ENCODE data around the gene PDIA4.
"Not testable (repeated sequence)": the region's sequence is repeated elsewhere in the genome, so short reads cannot be mapped to it uniquely, and the experiment has no call there.

The PDIA4 gene

DNA sequence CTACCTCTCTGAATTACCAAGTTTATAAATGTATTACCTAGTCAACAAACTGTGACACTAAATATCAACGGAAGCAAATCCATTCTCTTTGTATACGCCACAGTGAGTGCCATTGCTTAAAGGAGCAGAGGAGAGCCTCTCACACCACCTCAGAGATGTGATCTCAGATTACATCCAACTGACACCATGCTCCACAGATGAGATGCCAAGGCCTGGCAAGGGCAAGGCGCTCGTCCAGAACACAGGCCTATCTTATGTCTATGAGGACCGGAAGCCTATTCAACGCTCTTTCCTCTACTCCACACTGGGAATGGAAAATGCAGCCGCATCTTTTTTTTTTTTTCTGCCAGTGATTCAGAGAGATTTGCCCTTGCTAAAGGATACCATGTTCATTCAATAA is 11.4 kb downstream of the PDIA4 start:
- peaks cover 53 to 86% of the 10 kb centered on the region in 2 donors for H3K36me3 ChIP-seq (ENCODE audit: control insufficient read depth in 1 of 2, insufficient read depth in 2 of 2, low read length in 2 of 2)
- no peaks in the 10 kb centered on the region for H3K4me1 ChIP-seq (ENCODE audit: control insufficient read depth in 1 of 2, insufficient read depth in 2 of 2, low read length in 2 of 2)
- no peak overlapping the region for H3K9ac ChIP-seq (ENCODE audit: low read depth in 1 of 2, low read length in 2 of 2)
- H3K27me3 ChIP-seq (ENCODE audit: control insufficient read depth in 1 of 2, insufficient read depth in 2 of 2, low read length in 2 of 2) = no peaks in the 10 kb centered on the region
- H3K9me3 ChIP-seq (ENCODE audit: control insufficient read depth in 1 of 2, low read length in 2 of 2) = no peaks in the 10 kb centered on the region
- H3K27ac ChIP-seq (ENCODE audit: low read depth, low read length) = no peak overlapping the region
- H3K4me3 ChIP-seq (ENCODE audit: low read depth in 1 of 2, low read length in 2 of 2) = no peak overlapping the region

DNA sequence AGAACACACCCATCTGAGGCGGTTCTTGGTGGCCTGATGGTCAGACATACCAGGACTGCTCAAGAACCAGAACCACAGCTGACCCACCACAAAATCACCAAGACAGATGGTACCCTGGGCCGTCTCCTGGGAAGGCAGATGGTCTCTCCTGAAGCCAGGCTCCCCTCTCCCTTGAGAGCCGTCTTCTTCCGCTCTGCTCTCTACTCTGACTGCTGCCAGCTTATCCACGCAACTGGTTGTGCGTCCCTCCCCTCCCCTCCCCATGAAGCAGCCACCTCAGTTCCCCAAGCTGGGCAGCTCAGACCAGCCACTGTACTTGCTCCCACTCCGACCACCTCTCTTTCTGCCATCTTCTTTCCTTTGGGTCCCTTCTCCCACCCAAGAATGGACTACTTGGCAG is 14.0 kb downstream of the PDIA4 start:
- no peak overlapping the region for H3K27ac ChIP-seq (ENCODE audit: low read depth, low read length)
- peaks cover 66 to 94% of the 10 kb centered on the region in 2 donors for H3K36me3 ChIP-seq (ENCODE audit: control insufficient read depth in 1 of 2, insufficient read depth in 2 of 2, low read length in 2 of 2)
- no peaks in the 10 kb centered on the region for H3K27me3 ChIP-seq (ENCODE audit: control insufficient read depth in 1 of 2, insufficient read depth in 2 of 2, low read length in 2 of 2)
- no peaks in the 10 kb centered on the region for H3K4me1 ChIP-seq (ENCODE audit: control insufficient read depth in 1 of 2, insufficient read depth in 2 of 2, low read length in 2 of 2)
- no peaks in the 10 kb centered on the region for H3K9me3 ChIP-seq (ENCODE audit: control insufficient read depth in 1 of 2, low read length in 2 of 2)
- no peak overlapping the region for H3K4me3 ChIP-seq (ENCODE audit: low read depth in 1 of 2, low read length in 2 of 2)
- H3K9ac ChIP-seq (ENCODE audit: low read depth in 1 of 2, low read length in 2 of 2) = no peak overlapping the region

DNA sequence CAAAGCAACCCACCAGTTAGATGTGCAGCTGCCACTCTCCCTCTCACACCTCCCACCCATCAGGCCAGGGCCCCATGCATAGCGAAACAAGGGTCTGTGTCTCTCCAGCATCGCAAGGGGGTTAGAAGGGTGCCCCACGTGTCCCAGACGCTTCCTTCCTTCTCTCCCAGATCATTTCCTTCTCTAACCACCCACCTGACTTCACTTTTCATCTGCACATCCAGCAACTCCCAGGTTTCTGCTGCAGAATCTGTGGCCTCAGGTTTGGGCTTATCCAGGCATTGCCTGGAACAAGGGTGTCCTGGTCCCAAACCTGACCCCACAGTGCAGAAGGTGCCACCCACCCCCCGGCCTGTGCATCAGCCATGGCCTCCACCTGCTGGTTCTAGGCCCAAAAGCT is 14.4 kb downstream of the PDIA4 start:
- no peaks in the 10 kb centered on the region for H3K4me1 ChIP-seq (ENCODE audit: control insufficient read depth in 1 of 2, insufficient read depth in 2 of 2, low read length in 2 of 2)
- no peaks in the 10 kb centered on the region for H3K9me3 ChIP-seq (ENCODE audit: control insufficient read depth in 1 of 2, low read length in 2 of 2)
- peaks cover 67 to 93% of the 10 kb centered on the region in 2 donors for H3K36me3 ChIP-seq (ENCODE audit: control insufficient read depth in 1 of 2, insufficient read depth in 2 of 2, low read length in 2 of 2)

DNA sequence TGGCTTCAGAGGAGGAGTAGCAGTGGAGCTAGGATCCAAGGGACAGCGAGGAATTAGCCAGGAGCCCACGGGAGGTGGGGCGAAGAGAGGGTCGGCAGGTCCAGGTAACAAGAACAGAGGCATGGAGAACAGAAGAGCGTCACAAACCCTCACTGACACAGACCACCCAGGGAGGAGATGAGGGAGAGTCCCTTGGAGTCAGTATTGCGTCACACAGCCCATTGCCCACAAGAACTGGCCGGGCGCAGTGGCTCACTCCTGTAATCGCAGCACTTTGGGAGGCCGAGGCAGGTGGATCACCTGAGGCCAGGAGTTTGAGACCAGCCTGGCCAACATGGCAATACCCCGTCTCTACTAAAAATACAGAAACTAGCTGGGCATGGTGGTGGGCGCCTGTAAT is 15.6 kb downstream of the PDIA4 start:
- H3K27me3 ChIP-seq (ENCODE audit: control insufficient read depth in 1 of 2, insufficient read depth in 2 of 2, low read length in 2 of 2); H3K9ac ChIP-seq (ENCODE audit: low read depth in 1 of 2, low read length in 2 of 2); H3K4me1 ChIP-seq (ENCODE audit: control insufficient read depth in 1 of 2, insufficient read depth in 2 of 2, low read length in 2 of 2); H3K9me3 ChIP-seq (ENCODE audit: control insufficient read depth in 1 of 2, low read length in 2 of 2); H3K4me3 ChIP-seq (ENCODE audit: low read depth in 1 of 2, low read length in 2 of 2); H3K27ac ChIP-seq (ENCODE audit: low read depth, low read length): not testable (repeated sequence)
- H3K36me3 ChIP-seq (ENCODE audit: control insufficient read depth in 1 of 2, insufficient read depth in 2 of 2, low read length in 2 of 2) = peaks cover 66 to 95% of the 10 kb centered on the region in 2 donors

More for the DNA sequence above, 14.4 kb downstream of the PDIA4 start:
- Histone ChIP-seq H3K4me3 (ENCODE audit: low read depth in 1 of 2, low read length in 2 of 2) (no peak overlapping the region), H3K9ac (ENCODE audit: low read depth in 1 of 2, low read length in 2 of 2) (no peak overlapping the region), H3K27ac (ENCODE audit: low read depth, low read length) (no peak overlapping the region), H3K27me3 (ENCODE audit: control insufficient read depth in 1 of 2, insufficient read depth in 2 of 2, low read length in 2 of 2) (no peaks in the 10 kb centered on the region)

DNA sequence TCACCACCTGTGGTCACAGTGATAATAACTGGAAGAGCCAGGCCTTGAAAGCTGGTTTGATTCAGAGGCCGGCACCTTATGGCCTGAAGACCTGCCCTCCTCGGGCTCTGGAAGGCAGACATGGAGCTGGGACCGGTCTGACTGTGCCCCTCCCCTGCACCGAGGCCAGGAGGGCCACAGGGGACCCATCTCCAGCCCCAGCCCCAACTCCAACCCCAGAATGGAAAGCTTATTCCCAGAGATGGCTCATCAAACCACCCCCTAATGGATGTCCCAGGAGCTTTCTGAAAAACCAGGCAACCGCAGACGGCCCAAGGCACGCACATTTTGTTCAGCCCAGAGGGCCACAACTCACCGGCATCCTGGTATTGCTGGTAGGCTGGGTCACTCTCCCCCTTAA is 16.8 kb downstream of the PDIA4 start:
- Histone ChIP-seq H3K27me3 (ENCODE audit: control insufficient read depth in 1 of 2, insufficient read depth in 2 of 2, low read length in 2 of 2) (no peaks in the 10 kb centered on the region), H3K9ac (ENCODE audit: low read depth in 1 of 2, low read length in 2 of 2) (no peak overlapping the region), H3K36me3 (ENCODE audit: control insufficient read depth in 1 of 2, insufficient read depth in 2 of 2, low read length in 2 of 2) (peaks cover 73 to 97% of the 10 kb centered on the region in 2 donors), H3K4me1 (ENCODE audit: control insufficient read depth in 1 of 2, insufficient read depth in 2 of 2, low read length in 2 of 2) (no peaks in the 10 kb centered on the region), H3K4me3 (ENCODE audit: low read depth in 1 of 2, low read length in 2 of 2) (no peak overlapping the region), H3K9me3 (ENCODE audit: control insufficient read depth in 1 of 2, low read length in 2 of 2) (no peaks in the 10 kb centered on the region), H3K27ac (ENCODE audit: low read depth, low read length) (no peak overlapping the region)

DNA sequence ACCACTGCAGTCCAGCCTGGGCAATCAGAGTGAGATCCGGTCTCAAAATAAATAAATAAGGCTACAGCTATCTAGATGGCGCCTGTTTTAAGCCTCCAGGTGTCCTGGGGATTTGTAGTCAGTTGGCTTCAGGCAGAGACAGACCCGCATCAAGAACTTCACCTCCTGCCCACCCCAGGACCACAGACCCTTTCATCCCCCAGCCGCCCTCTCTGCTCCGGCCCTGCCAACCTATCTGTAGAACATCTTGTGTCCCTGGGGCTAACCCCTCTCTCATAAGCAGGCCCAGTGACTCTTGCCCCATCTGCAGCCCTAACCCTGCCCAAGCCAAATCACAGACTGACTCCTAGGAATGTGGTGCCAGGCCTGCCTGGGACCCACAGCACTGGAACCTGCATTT is 17.9 kb downstream of the PDIA4 start:
- peaks cover 73 to 93% of the 10 kb centered on the region in 2 donors for H3K36me3 ChIP-seq (ENCODE audit: control insufficient read depth in 1 of 2, insufficient read depth in 2 of 2, low read length in 2 of 2)
- no peak overlapping the region for H3K27ac ChIP-seq (ENCODE audit: low read depth, low read length)
- no peak overlapping the region for H3K9ac ChIP-seq (ENCODE audit: low read depth in 1 of 2, low read length in 2 of 2)
- no peaks in the 10 kb centered on the region for H3K4me1 ChIP-seq (ENCODE audit: control insufficient read depth in 1 of 2, insufficient read depth in 2 of 2, low read length in 2 of 2)
- no peaks in the 10 kb centered on the region for H3K9me3 ChIP-seq (ENCODE audit: control insufficient read depth in 1 of 2, low read length in 2 of 2)
- H3K27me3 ChIP-seq (ENCODE audit: control insufficient read depth in 1 of 2, insufficient read depth in 2 of 2, low read length in 2 of 2) = no peaks in the 10 kb centered on the region
- H3K4me3 ChIP-seq (ENCODE audit: low read depth in 1 of 2, low read length in 2 of 2) = no peak overlapping the region

DNA sequence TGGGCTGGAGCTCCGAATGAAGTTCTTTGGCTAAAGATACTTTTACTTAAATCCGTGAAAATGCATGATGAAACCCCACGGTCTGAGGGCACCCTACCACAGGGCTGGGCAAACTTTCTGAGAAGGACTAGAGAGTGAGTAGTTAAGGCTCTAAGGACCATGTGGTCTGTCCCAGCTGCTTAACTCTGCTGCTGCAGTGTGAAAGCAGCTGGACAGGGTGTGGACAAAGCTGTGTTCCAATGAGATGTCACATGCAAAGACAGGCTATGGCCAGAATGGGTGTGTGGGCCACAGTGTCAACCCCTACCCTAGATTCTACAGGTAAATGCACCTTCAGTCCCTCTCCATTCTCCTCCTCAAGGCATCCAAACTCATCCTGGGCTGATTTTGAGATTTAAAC is 18.8 kb downstream of the PDIA4 start:
- Histone ChIP-seq H3K4me1 (ENCODE audit: control insufficient read depth in 1 of 2, insufficient read depth in 2 of 2, low read length in 2 of 2) (no peaks in the 10 kb centered on the region), H3K4me3 (ENCODE audit: low read depth in 1 of 2, low read length in 2 of 2) (no peak overlapping the region), H3K27ac (ENCODE audit: low read depth, low read length) (no peak overlapping the region), H3K9ac (ENCODE audit: low read depth in 1 of 2, low read length in 2 of 2) (no peak overlapping the region), H3K36me3 (ENCODE audit: control insufficient read depth in 1 of 2, insufficient read depth in 2 of 2, low read length in 2 of 2) (peaks cover 73 to 94% of the 10 kb centered on the region in 2 donors), H3K27me3 (ENCODE audit: control insufficient read depth in 1 of 2, insufficient read depth in 2 of 2, low read length in 2 of 2) (no peaks in the 10 kb centered on the region), H3K9me3 (ENCODE audit: control insufficient read depth in 1 of 2, low read length in 2 of 2) (no peaks in the 10 kb centered on the region)

DNA sequence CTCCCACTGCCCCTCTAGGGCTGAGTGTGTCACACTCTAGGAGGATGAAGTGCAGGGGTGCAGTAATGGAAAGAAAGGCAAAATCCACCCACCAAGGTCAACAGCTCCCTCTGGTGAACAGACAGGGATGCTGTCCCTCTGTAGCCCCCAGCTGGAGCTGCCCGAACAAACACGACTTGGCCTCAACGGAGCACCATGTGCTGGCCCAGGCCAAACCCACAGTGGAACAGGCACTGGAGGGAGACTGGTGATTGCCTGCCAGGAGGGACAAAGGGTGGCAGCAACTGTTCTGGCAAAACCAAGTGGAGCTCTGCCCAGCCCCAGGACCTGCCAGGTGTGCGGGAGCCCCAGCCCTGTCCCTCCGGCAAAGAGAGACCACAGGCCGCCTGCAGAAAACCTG is 20.7 kb downstream of the PDIA4 start:
- Histone ChIP-seq H3K27me3 (ENCODE audit: control insufficient read depth in 1 of 2, insufficient read depth in 2 of 2, low read length in 2 of 2) (no peaks in the 10 kb centered on the region), H3K4me1 (ENCODE audit: control insufficient read depth in 1 of 2, insufficient read depth in 2 of 2, low read length in 2 of 2) (no peaks in the 10 kb centered on the region), H3K27ac (ENCODE audit: low read depth, low read length) (no peak overlapping the region), H3K9ac (ENCODE audit: low read depth in 1 of 2, low read length in 2 of 2) (no peak overlapping the region), H3K36me3 (ENCODE audit: control insufficient read depth in 1 of 2, insufficient read depth in 2 of 2, low read length in 2 of 2) (peaks cover 77 to 92% of the 10 kb centered on the region in 2 donors), H3K4me3 (ENCODE audit: low read depth in 1 of 2, low read length in 2 of 2) (no peak overlapping the region), H3K9me3 (ENCODE audit: control insufficient read depth in 1 of 2, low read length in 2 of 2) (no peaks in the 10 kb centered on the region)

DNA sequence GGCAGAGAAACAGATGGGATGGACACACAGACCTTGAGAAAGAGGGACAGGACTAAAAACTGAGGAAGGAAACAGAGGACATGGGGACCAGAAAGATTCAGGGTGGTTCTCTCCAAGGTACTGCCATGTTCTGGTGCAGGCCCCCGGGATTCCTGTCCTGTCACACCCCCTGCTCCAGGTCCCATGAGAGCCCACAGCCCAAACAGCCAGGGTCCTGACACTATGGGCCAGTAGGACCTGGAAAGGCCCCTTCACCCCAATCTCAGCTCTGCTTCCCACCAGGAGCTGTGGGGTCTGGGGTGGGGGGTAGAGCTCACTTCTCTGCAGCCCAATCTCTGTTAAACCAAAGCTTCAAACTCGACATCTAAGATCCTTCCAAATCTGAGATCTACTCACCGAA is 21.2 kb downstream of the PDIA4 start:
- H3K27me3 ChIP-seq (ENCODE audit: control insufficient read depth in 1 of 2, insufficient read depth in 2 of 2, low read length in 2 of 2) = no peaks in the 10 kb centered on the region
- H3K9ac ChIP-seq (ENCODE audit: low read depth in 1 of 2, low read length in 2 of 2) = no peak overlapping the region
- no peak overlapping the region for H3K4me3 ChIP-seq (ENCODE audit: low read depth in 1 of 2, low read length in 2 of 2)
- no peak overlapping the region for H3K27ac ChIP-seq (ENCODE audit: low read depth, low read length)
- H3K36me3 ChIP-seq (ENCODE audit: control insufficient read depth in 1 of 2, insufficient read depth in 2 of 2, low read length in 2 of 2) = peaks cover 74 to 92% of the 10 kb centered on the region in 2 donors
- H3K4me1 ChIP-seq (ENCODE audit: control insufficient read depth in 1 of 2, insufficient read depth in 2 of 2, low read length in 2 of 2) = no peaks in the 10 kb centered on the region
- H3K9me3 ChIP-seq (ENCODE audit: control insufficient read depth in 1 of 2, low read length in 2 of 2) = no peaks in the 10 kb centered on the region

DNA sequence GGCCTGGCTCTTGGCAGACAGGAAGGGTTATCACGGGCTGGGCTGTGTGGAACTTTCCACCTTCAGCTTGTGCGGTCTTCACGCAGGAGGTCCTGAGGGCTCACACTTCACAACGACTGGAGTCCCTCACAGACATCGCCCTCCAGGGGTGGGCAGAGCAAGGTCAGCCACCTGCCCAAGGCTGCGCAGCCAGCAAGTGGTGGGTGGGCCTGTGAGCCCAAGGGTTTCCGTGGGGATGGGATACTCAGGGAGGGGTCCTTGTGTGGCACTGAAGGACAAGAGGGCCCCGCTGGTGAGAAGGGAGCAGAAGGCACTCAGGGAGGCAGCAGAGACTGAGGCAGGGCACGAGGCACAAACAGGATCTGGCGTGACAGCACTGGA is 22.0 kb downstream of the PDIA4 start:
- Histone ChIP-seq H3K4me1 (ENCODE audit: control insufficient read depth in 1 of 2, insufficient read depth in 2 of 2, low read length in 2 of 2) (no peaks in the 10 kb centered on the region), H3K27ac (ENCODE audit: low read depth, low read length) (no peak overlapping the region), H3K36me3 (ENCODE audit: control insufficient read depth in 1 of 2, insufficient read depth in 2 of 2, low read length in 2 of 2) (peaks cover 66 to 88% of the 10 kb centered on the region in 2 donors)

More for the DNA sequence above, 22.0 kb downstream of the PDIA4 start:
- no peak overlapping the region for H3K4me3 ChIP-seq (ENCODE audit: low read depth in 1 of 2, low read length in 2 of 2)
- H3K27me3 ChIP-seq (ENCODE audit: control insufficient read depth in 1 of 2, insufficient read depth in 2 of 2, low read length in 2 of 2) = no peaks in the 10 kb centered on the region
- H3K9ac ChIP-seq (ENCODE audit: low read depth in 1 of 2, low read length in 2 of 2) = no peak overlapping the region
- no peaks in the 10 kb centered on the region for H3K9me3 ChIP-seq (ENCODE audit: control insufficient read depth in 1 of 2, low read length in 2 of 2)
